Thymus (tissue), 11 donors: ENCODE data around the gene TWF2. TPM values are rescaled to one million over a fixed set of nuclear protein-coding genes. Genes with fewer than 3 reads are reported as not detected.

ENCODE experiments used
- DNase-seq, 9 donors: peaks; one replicate each; pipeline ENCODE4 v3.0.0-alpha.2; 2013; ENCODE audit warnings: low spot score in 9 of 9, low read depth in 6 of 9, missing footprints in 1 of 9
- H3K27ac ChIP-seq, 2 donors: one replicate each; pipeline ENCODE4 v1.5.1; 2013; ENCODE audit warnings: control low read depth in 1 of 2, low read depth in 1 of 2, low read length in 1 of 2, mild to moderate bottlenecking in 1 of 2, moderate library complexity in 1 of 2
- H3K27me3 ChIP-seq, 2 donors: one replicate each; pipeline ENCODE4 v1.5.1; 2013; ENCODE audit warnings: low read length in 1 of 2; ENCODE audit not compliant: control insufficient read depth in 2 of 2, insufficient read depth in 1 of 2
- H3K36me3 ChIP-seq, 2 donors: one replicate each; pipeline ENCODE4 v1.5.1; 2013; ENCODE audit warnings: low read length in 1 of 2, mild to moderate bottlenecking in 1 of 2, moderate library complexity in 1 of 2; ENCODE audit not compliant: control insufficient read depth in 2 of 2, insufficient read depth in 2 of 2
- H3K4me1 ChIP-seq, 2 donors: one replicate each; pipeline ENCODE4 v1.5.1; 2013; ENCODE audit warnings: low read length in 2 of 2; ENCODE audit not compliant: control insufficient read depth in 2 of 2, insufficient read depth in 2 of 2
- H3K4me3 ChIP-seq, 2 donors: one replicate each; pipeline ENCODE4 v1.5.1; 2013; ENCODE audit warnings: low read length in 2 of 2, control low read depth in 1 of 2, mild to moderate bottlenecking in 1 of 2
- H3K9me3 ChIP-seq, 2 donors: one replicate each; pipeline ENCODE4 v1.5.1; 2013; ENCODE audit warnings: low read length in 1 of 2, mild to moderate bottlenecking in 1 of 2; ENCODE audit not compliant: control insufficient read depth in 2 of 2, insufficient read depth in 1 of 2
- WGBS: extraction: QIAGEN DNeasy Blood & Tissue Kit; methylation state at CpG from one replicate; pipeline ENCODE4 v1.1.7; 2013; 5-methylcytosine and 5-hydroxymethylcytosine counted together
- polyA plus RNA-seq: library from polyadenylated mRNA; stranded (reverse); fragments of 200-250 nt; gene quantifications from one replicate; pipeline ENCODE4 v1.2.3, GENCODE V29; 2013
- total RNA-seq: library from RNA; stranded (reverse); fragments of 120-200 nt; gene quantifications from one replicate; pipeline ENCODE4 v1.2.4, GENCODE V29; 2013
- donor health status: healthy.

Gene TWF2
- total and polyA plus RNA-seq, 2 donors, result 60.5 to 62.6 TPM

GRCh38 chr3:52181543-52181942, 57.4 kb downstream of the TWF2 start:
- Histone ChIP-seq H3K27me3 (no peaks in the 10 kb centered on the region), H3K4me1 (no peaks in the 10 kb centered on the region), H3K9me3 (no peaks in the 10 kb centered on the region), H3K27ac (no peak overlapping the region), H3K36me3 (no peaks in the 10 kb centered on the region), H3K4me3 (no peak overlapping the region)
- WGBS, result 94% methylated on average over 4 of the region's 4 CpGs
- no peak for DNase-seq

Other genes starting within 250 kb of the TWF2 start
- 1,457 TPM for gene RPL29, start 243.3 kb downstream of the TWF2 start, total RNA-seq
- 1,964 TPM for gene RPL29, start 243.3 kb downstream of the TWF2 start, polyA plus RNA-seq
- 7.7 TPM for gene DUSP7, start 182.6 kb downstream of the TWF2 start, total RNA-seq
- gene DUSP7, start 182.6 kb downstream of the TWF2 start, polyA plus RNA-seq, result 6.3 TPM
- 12.3 TPM for gene POC1A, start 84.7 kb downstream of the TWF2 start, total RNA-seq
- gene POC1A, start 84.7 kb downstream of the TWF2 start, polyA plus RNA-seq, result 2.6 TPM
- gene ALAS1, start 41.0 kb downstream of the TWF2 start, total RNA-seq, result 34.5 TPM
- gene ALAS1, start 41.0 kb downstream of the TWF2 start, polyA plus RNA-seq, result 22.8 TPM
- 0.66 TPM for gene TLR9, start 13.5 kb downstream of the TWF2 start, total RNA-seq
- gene TLR9, start 13.5 kb downstream of the TWF2 start, polyA plus RNA-seq, result 0.59 TPM
- gene PPM1M, start 6.6 kb upstream of the TWF2 start, total RNA-seq, result 32.1 TPM
- 65.0 TPM for gene PPM1M, start 6.6 kb upstream of the TWF2 start, polyA plus RNA-seq
- gene WDR82, start 39.5 kb upstream of the TWF2 start, total RNA-seq, result 60.5 TPM
- 47.4 TPM for gene WDR82, start 39.5 kb upstream of the TWF2 start, polyA plus RNA-seq
- gene GLYCTK, start 48.7 kb upstream of the TWF2 start, total RNA-seq, result 7.6 TPM
- 18.9 TPM for gene GLYCTK, start 48.7 kb upstream of the TWF2 start, polyA plus RNA-seq
- 3.3 TPM for gene DNAH1, start 77.2 kb upstream of the TWF2 start, total RNA-seq
- gene DNAH1, start 77.2 kb upstream of the TWF2 start, polyA plus RNA-seq, result 9.0 TPM
- gene BAP1, start 170.8 kb upstream of the TWF2 start, total RNA-seq, result 48.2 TPM
- gene BAP1, start 170.8 kb upstream of the TWF2 start, polyA plus RNA-seq, result 86.0 TPM
- gene PHF7, start 171.5 kb upstream of the TWF2 start, total RNA-seq, result 10.6 TPM
- 9.1 TPM for gene PHF7, start 171.5 kb upstream of the TWF2 start, polyA plus RNA-seq
- 0.80 TPM for gene SEMA3G, start 205.9 kb upstream of the TWF2 start, total RNA-seq
- gene SEMA3G, start 205.9 kb upstream of the TWF2 start, polyA plus RNA-seq, result 6.4 TPM
- 5.5 TPM for gene TNNC1, start 214.9 kb upstream of the TWF2 start, total RNA-seq
- 10.2 TPM for gene TNNC1, start 214.9 kb upstream of the TWF2 start, polyA plus RNA-seq
- 27.6 TPM for gene NISCH, start 216.4 kb upstream of the TWF2 start, total RNA-seq
- gene NISCH, start 216.4 kb upstream of the TWF2 start, polyA plus RNA-seq, result 62.3 TPM